22Rv1 (cell line): Measurements from ENCODE around the gene SOX12.

Source experiments
- ZFX ChIP-seq: fragments of 450-650 bp; IDR thresholded peaks from 2 replicates; pipeline ENCODE4 v1.6.1; 2017; ENCODE audit warnings: antibody characterized with exemption, borderline replicate concordance
- TF ChIP-seq, protein P1 (sequence below): fragments of 450-650 bp; IDR thresholded peaks from 2 replicates; pipeline ENCODE4 v1.5.1; 2017; ENCODE audit warnings: mild to moderate bottlenecking

DNA sequence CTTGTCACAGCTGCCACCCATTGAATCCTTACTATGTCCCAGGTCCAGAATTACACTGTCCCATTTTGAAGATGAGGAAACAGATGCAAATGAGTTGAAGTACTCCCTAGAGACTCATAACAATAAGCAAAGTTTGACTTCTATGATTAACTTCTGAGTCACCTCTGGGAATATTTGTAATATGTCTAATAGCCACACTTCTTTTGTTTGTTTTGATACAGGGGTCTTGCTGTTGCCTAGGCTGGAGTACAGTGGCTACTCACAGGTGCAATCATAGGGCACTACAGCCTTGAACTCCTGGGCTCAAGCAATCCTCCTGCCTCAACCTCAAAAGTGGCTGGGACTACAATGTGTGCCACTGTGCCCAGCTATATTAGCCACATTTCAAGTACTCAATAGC lies 11.4 kb upstream of the SOX12 start:
- TF ChIP-seq, protein P1, sequence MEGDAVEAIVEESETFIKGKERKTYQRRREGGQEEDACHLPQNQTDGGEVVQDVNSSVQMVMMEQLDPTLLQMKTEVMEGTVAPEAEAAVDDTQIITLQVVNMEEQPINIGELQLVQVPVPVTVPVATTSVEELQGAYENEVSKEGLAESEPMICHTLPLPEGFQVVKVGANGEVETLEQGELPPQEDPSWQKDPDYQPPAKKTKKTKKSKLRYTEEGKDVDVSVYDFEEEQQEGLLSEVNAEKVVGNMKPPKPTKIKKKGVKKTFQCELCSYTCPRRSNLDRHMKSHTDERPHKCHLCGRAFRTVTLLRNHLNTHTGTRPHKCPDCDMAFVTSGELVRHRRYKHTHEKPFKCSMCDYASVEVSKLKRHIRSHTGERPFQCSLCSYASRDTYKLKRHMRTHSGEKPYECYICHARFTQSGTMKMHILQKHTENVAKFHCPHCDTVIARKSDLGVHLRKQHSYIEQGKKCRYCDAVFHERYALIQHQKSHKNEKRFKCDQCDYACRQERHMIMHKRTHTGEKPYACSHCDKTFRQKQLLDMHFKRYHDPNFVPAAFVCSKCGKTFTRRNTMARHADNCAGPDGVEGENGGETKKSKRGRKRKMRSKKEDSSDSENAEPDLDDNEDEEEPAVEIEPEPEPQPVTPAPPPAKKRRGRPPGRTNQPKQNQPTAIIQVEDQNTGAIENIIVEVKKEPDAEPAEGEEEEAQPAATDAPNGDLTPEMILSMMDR: no peak
- TF ChIP-seq ZFX: no peak
